GM12874 (cell line): Measurements from ENCODE around the gene ACVR1C.

ENCODE experiments used
- TF ChIP-seq, protein P1 (sequence below): IDR thresholded peaks from 2 replicates; pipeline ENCODE4 v1.5.1; 2011; ENCODE audit warnings: low read depth, mild to moderate bottlenecking, control low read depth, low read length, moderate library complexity; ENCODE audit not compliant: insufficient read depth

The ACVR1C gene

DNA sequence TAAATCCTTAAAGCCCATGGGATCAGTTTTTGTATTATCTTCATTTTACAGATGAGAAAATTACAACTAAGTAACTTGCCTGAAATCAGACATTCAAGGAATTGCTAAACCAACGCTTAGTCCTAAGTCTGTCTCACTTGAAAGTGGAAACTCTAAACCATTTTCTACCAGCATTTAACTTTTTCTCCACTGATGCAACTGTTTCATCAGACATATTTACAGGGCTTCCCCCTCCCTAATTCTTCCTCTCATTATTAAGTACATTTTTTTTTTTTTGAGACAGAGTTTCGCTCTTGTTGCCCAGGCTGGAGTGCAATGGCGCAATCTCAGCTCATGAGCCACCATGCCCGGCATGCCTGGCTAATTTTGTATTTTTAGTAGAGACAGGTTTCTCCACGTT is 88.6 kb downstream of the ACVR1C start:
- TF ChIP-seq, protein P1, sequence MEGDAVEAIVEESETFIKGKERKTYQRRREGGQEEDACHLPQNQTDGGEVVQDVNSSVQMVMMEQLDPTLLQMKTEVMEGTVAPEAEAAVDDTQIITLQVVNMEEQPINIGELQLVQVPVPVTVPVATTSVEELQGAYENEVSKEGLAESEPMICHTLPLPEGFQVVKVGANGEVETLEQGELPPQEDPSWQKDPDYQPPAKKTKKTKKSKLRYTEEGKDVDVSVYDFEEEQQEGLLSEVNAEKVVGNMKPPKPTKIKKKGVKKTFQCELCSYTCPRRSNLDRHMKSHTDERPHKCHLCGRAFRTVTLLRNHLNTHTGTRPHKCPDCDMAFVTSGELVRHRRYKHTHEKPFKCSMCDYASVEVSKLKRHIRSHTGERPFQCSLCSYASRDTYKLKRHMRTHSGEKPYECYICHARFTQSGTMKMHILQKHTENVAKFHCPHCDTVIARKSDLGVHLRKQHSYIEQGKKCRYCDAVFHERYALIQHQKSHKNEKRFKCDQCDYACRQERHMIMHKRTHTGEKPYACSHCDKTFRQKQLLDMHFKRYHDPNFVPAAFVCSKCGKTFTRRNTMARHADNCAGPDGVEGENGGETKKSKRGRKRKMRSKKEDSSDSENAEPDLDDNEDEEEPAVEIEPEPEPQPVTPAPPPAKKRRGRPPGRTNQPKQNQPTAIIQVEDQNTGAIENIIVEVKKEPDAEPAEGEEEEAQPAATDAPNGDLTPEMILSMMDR = no peak

GRCh38 chr2:157538064-157538463 is 90.6 kb downstream of the ACVR1C start:
- TF ChIP-seq, protein P1 = no peak

DNA sequence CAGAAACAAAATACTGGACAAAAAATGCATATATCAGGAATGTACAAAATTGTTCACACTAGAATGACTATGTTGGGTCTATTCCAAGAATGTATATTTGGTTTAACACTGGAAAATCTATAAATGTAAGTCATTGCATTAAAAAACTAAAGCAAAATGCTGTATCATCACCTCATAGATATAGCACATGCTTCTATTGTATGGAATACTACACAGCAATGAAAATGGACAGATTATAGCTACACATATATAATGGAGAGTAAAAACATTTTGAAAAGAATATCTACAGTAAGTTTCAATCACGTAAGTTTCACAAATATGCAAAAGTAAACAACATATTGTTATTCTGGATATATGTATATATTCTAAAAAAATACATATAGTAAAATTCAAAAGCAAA is 91.8 kb downstream of the ACVR1C start:
- TF ChIP-seq, protein P1 = no peak

DNA sequence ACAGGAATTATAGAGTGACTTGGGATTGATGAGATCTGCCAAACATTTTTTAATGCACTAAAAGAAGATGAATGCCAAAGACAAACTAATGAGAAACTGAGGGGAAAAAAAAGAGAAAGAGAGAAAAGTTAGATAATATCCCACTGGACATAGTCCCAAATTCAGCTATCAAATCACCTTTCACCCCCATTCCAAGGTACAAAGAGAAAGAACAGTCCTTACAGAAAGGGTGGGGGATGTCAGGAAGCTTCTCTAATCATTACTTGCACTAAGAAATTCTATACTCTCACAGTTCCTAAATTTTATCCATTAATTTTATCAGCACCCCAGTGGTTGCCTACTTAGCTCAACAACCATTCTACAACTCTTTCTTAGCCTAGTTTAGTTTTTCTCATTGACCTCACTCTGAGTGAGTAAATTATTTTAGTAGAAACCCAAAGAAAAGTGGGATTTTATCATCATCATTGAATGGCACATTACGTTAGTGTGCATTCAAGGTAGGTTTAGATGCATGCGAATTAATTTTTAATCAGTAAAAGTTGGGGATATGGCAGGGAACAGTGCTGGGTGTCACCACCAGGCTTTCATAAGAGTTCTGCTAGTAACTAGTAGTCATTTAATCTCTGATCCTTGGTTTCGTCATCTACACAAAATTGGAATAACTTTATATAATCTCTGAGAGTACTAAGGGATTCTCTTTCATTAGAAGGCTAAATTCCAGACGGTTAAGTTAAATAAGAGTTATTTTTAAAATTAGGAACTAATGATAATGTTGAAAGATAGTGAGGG is 99.5 kb downstream of the ACVR1C start:
- TF ChIP-seq, protein P1 = no peak

DNA sequence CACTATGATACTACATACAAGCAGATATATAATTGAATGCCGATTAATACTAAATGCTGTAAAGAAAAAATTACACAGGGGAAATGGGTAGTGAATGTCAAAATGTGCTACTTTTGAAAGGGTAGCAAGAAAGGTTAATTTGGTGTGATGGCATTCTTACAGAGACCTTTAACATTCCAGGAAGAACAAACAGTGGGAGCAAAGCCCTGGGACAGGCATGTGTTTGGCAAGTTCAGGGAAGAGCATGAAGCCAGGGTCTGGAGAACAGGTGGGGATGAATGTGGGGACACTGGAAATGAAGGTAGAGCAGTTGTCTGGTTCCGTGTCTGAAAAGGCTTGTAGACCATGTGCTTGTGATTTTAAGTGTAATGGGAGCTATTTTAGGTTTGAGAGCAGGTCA is 102.6 kb downstream of the ACVR1C start:
- TF ChIP-seq, protein P1 = no peak

- TF ChIP-seq, protein P1 = no peak
Observed at GRCh38 chr2:157523270-157524247, 105.1 kb downstream of the ACVR1C start.

DNA sequence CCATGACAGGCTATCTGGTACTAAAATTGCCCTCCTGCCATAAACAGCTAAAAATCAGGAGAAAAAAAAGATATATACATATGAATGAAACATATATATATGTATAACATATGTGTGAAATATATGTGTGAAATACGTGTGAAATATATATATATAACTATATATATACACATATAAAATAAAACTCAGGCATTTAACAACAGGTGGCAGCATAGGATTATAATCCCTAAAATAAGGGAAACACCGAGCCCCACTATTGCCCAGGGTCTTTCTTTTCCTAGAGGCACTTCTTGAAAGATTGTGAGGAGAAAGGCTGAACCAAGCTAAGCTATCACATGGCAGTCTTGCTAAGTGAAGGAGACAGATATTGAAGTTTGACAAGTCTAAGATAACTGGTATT is 118.9 kb downstream of the ACVR1C start:
- TF ChIP-seq, protein P1 = no peak
